Neural progenitor cell (in vitro differentiated cells): ENCODE results near the gene XRCC1.

ENCODE experiments used
- CTCF ChIP-seq: fragments of 200-600 bp; sonication (generic); IDR thresholded peaks from 2 replicates; pipeline ENCODE4 v1.5.1; 2017; ENCODE audit warnings: antibody characterized with exemption, mild to moderate bottlenecking
- EZH2 ChIP-seq: fragments of 200-600 bp; sonication (generic); IDR thresholded peaks from 2 replicates; pipeline ENCODE4 v1.6.1; 2017; ENCODE audit warnings: antibody characterized with exemption, mild to moderate bottlenecking, moderate library complexity
- EZH2phosphoT487 ChIP-seq: fragments of 200-600 bp; sonication (generic); IDR thresholded peaks from 2 replicates; pipeline ENCODE4 v1.6.1; 2017; ENCODE audit warnings: antibody characterized with exemption

- no peak for TF ChIP-seq CTCF
- TF ChIP-seq EZH2phosphoT487, result no peak
- TF ChIP-seq EZH2, result no peak
Observed at GRCh38 chr19:43496960-43497359, 78.4 kb downstream of the XRCC1 start.
